WTC11 (cell line): ENCODE data around the gene SNRPA1. TPM values are rescaled to one million over a fixed set of nuclear protein-coding genes. Genes with fewer than 3 reads are reported as not detected.

Source experiments
- ATAC-seq: fragments of 200-7000 bp; cut with Tn5 transposase; 2 replicates; pipeline ENCODE4 v1.10.0; 2021; ENCODE audit warnings: mild to moderate bottlenecking, moderate library complexity
- CTCF ChIA-PET: fragments of 300-600 bp; sonication (Branson Sonifier 250); formaldehyde crosslinking; loops from one replicate; lab custom pipeline; 2021; ENCODE audit warnings: antibody characterized with exemption; lab: Charles Lee
- POLR2A ChIA-PET: fragments of 350-600 bp; sonication (Branson Sonifier 250); formaldehyde crosslinking; loops from one replicate; lab custom pipeline; 2021; ENCODE audit warnings: antibody characterized with exemption; lab: Charles Lee
- DNase-seq: peaks from one replicate; pipeline ENCODE4 v3.0.0; 2021; ENCODE audit warnings: low spot score
- H3K27ac Mint-ChIP-seq: 2 replicates; pipeline ENCODE4 v1.8.0; 2021; ENCODE audit warnings: mixed read lengths
- H3K27me3 Mint-ChIP-seq: 2 replicates; pipeline ENCODE4 v1.8.0; 2021; ENCODE audit warnings: low read depth, mild to moderate bottlenecking, moderate library complexity, mixed read lengths
- H3K36me3 Mint-ChIP-seq: 2 replicates; pipeline ENCODE4 v1.8.0; 2021; ENCODE audit warnings: mixed read lengths
- H3K4me1 Mint-ChIP-seq: 2 replicates; pipeline ENCODE4 v1.8.0; 2022; ENCODE audit warnings: mixed read lengths
- H3K4me3 Mint-ChIP-seq: 2 replicates; pipeline ENCODE4 v1.8.0; 2021; ENCODE audit warnings: mild to moderate bottlenecking, moderate library complexity, mixed read lengths
- H3K9me3 Mint-ChIP-seq: 2 replicates; pipeline ENCODE4 v1.8.0; 2021; ENCODE audit warnings: mixed read lengths
- ATF1 ChIP-seq: sonication (generic); formaldehyde crosslinking; IDR thresholded peaks from 2 replicates; pipeline ENCODE4 v1.8.1; 2023; ENCODE audit warnings: mild to moderate bottlenecking, moderate library complexity, missing genetic modification reagents
- ATF3 ChIP-seq: sonication (generic); formaldehyde crosslinking; conservative IDR thresholded peaks from 2 replicates; pipeline ENCODE4 v1.8.1; 2022; ENCODE audit warnings: mild to moderate bottlenecking, missing genetic modification reagents
- CBFB ChIP-seq: sonication (generic); formaldehyde crosslinking; IDR thresholded peaks from 2 replicates; pipeline ENCODE4 v1.8.1; 2022; ENCODE audit warnings: mild to moderate bottlenecking, low read depth, missing genetic modification reagents
- CREB1 ChIP-seq: sonication (generic); formaldehyde crosslinking; IDR thresholded peaks from 2 replicates; pipeline ENCODE4 v1.8.0; 2023; ENCODE audit warnings: mild to moderate bottlenecking, missing genetic modification reagents
- E2F1 ChIP-seq: sonication (generic); formaldehyde crosslinking; IDR thresholded peaks from 2 replicates; pipeline ENCODE4 v1.8.0; 2022; ENCODE audit warnings: mild to moderate bottlenecking, missing genetic modification reagents
- E2F5 ChIP-seq: sonication (generic); formaldehyde crosslinking; IDR thresholded peaks from 2 replicates; pipeline ENCODE4 v1.8.1; 2022; ENCODE audit warnings: mild to moderate bottlenecking, moderate library complexity, missing genetic modification reagents
- FOXJ3 ChIP-seq: sonication (generic); formaldehyde crosslinking; IDR thresholded peaks from 2 replicates; pipeline ENCODE4 v1.9.0; 2021; ENCODE audit warnings: missing genetic modification reagents, mild to moderate bottlenecking, borderline replicate concordance
- FOXK1 ChIP-seq: sonication (generic); formaldehyde crosslinking; IDR thresholded peaks from 2 replicates; pipeline ENCODE4 v1.8.0; 2022; ENCODE audit warnings: mild to moderate bottlenecking, moderate library complexity, missing genetic modification reagents
- FOXP4 ChIP-seq: sonication (generic); formaldehyde crosslinking; IDR thresholded peaks from 2 replicates; pipeline ENCODE4 v1.8.0; 2022; ENCODE audit warnings: mild to moderate bottlenecking, missing genetic modification reagents
- MYBL2 ChIP-seq: sonication (generic); formaldehyde crosslinking; IDR thresholded peaks from 2 replicates; pipeline ENCODE4 v1.8.1; 2023; ENCODE audit warnings: mild to moderate bottlenecking, moderate library complexity, missing genetic modification reagents
- NFATC4 ChIP-seq: fragments of 250-450 bp; sonication (Bioruptor Pico); IDR thresholded peaks from 2 replicates; pipeline ENCODE4 v1.9.0; 2021; ENCODE audit warnings: mild to moderate bottlenecking
- NR1H2 ChIP-seq: sonication (generic); formaldehyde crosslinking; IDR thresholded peaks from 2 replicates; pipeline ENCODE4 v1.9.0; 2021; ENCODE audit warnings: mild to moderate bottlenecking, moderate library complexity, missing genetic modification reagents
- NR2C2 ChIP-seq: sonication (generic); formaldehyde crosslinking; IDR thresholded peaks from 2 replicates; pipeline ENCODE4 v1.8.0; 2022; ENCODE audit warnings: mild to moderate bottlenecking, missing genetic modification reagents
- PREB ChIP-seq: sonication (generic); formaldehyde crosslinking; IDR thresholded peaks from 2 replicates; pipeline ENCODE4 v1.8.1; 2022; ENCODE audit warnings: mild to moderate bottlenecking, missing genetic modification reagents, moderate library complexity, borderline replicate concordance
- PRRX2 ChIP-seq: fragments of 250-450 bp; sonication (Bioruptor Pico); IDR thresholded peaks from 2 replicates; pipeline ENCODE4 v1.8.0; 2021; ENCODE audit warnings: mild to moderate bottlenecking
- RORB ChIP-seq: fragments of 250-450 bp; sonication (Bioruptor Pico); IDR thresholded peaks from 2 replicates; pipeline ENCODE4 v1.9.0; 2021; ENCODE audit warnings: mild to moderate bottlenecking
- SMAD3 ChIP-seq: sonication (generic); formaldehyde crosslinking; IDR thresholded peaks from 2 replicates; pipeline ENCODE4 v1.8.0; 2022; ENCODE audit warnings: missing genetic modification reagents, mild to moderate bottlenecking, borderline replicate concordance
- STAT6 ChIP-seq: sonication (generic); formaldehyde crosslinking; conservative IDR thresholded peaks from 2 replicates; pipeline ENCODE4 v1.8.1; 2023; ENCODE audit warnings: mild to moderate bottlenecking, low read depth, missing genetic modification reagents, moderate library complexity
- TCF7 ChIP-seq: sonication (generic); formaldehyde crosslinking; IDR thresholded peaks from 2 replicates; pipeline ENCODE4 v1.8.0; 2022; ENCODE audit warnings: mild to moderate bottlenecking, low read depth, missing genetic modification reagents, moderate library complexity
- USF2 ChIP-seq: sonication (generic); formaldehyde crosslinking; IDR thresholded peaks from 2 replicates; pipeline ENCODE4 v1.8.1; 2023; ENCODE audit warnings: mild to moderate bottlenecking, missing genetic modification reagents, moderate library complexity
- ZBTB21 ChIP-seq: sonication (generic); formaldehyde crosslinking; IDR thresholded peaks from 2 replicates; pipeline ENCODE4 v1.8.1; 2023; ENCODE audit warnings: mild to moderate bottlenecking, missing genetic modification reagents, borderline replicate concordance
- ZNF263 ChIP-seq: sonication (generic); formaldehyde crosslinking; IDR thresholded peaks from 2 replicates; pipeline ENCODE4 v1.8.1; 2022; ENCODE audit warnings: low read depth, mild to moderate bottlenecking, moderate library complexity, missing genetic modification reagents
- ZNF423 ChIP-seq: fragments of 250-450 bp; sonication (Bioruptor Pico); IDR thresholded peaks from 2 replicates; pipeline ENCODE4 v2.1.2; 2022; ENCODE audit warnings: mild to moderate bottlenecking, moderate library complexity
- total RNA-seq: library from RNA; stranded (reverse); gene quantifications from 3 replicates; pipeline ENCODE4 v1.2.3, GENCODE V29; 2021

The SNRPA1 gene
- total RNA-seq, 1 experiment from 2014 or later, result 170 TPM

- POLR2A ChIA-PET, result no interaction called here
- Mint-ChIP-seq H3K9me3 (no peaks in the 10 kb centered on the region), H3K4me3 (no peak overlapping the region), H3K27ac (no peak overlapping the region), H3K36me3 (no peaks in the 10 kb centered on the region), H3K27me3 (peaks cover 13% of the 10 kb centered on the region), H3K4me1 (peaks cover 3% of the 10 kb centered on the region)
- CTCF ChIA-PET, result no interaction called here
- no peak for TF ChIP-seq ZNF423
- TF ChIP-seq RORB (CRISPR knock-in tag), result no peak
- TF ChIP-seq PREB, result no peak
- no peak for TF ChIP-seq FOXJ3 (CRISPR knock-in tag)
- no peak for TF ChIP-seq ZNF263 (CRISPR knock-in tag)
- TF ChIP-seq CREB1 (CRISPR knock-in tag), result no peak
- ATAC-seq (no peak), DNase-seq (no peak)
Measured at GRCh38 chr15:101326026-101326315, 30.9 kb upstream of the SNRPA1 start.

- Mint-ChIP-seq H3K9me3 (no peaks in the 10 kb centered on the region), H3K4me3 (no peak overlapping the region), H3K27ac (no peak overlapping the region), H3K4me1 (peaks cover 6% of the 10 kb centered on the region)
- CTCF ChIA-PET, result no interaction called here
- DNase-seq (no peak), ATAC-seq (no peak)
- TF ChIP-seq STAT6 (CRISPR knock-in tag), result no peak
- no peak for TF ChIP-seq NR2C2 (CRISPR knock-in tag)
- no peak for TF ChIP-seq NR1H2 (CRISPR knock-in tag)
- no peak for TF ChIP-seq E2F1 (CRISPR knock-in tag)
- no peak for TF ChIP-seq USF2 (CRISPR knock-in tag)
- TF ChIP-seq SMAD3 (CRISPR knock-in tag), result no peak
- TF ChIP-seq FOXP4, result no peak
- TF ChIP-seq TCF7, result no peak
- no peak for TF ChIP-seq E2F5 (CRISPR knock-in tag)
- no peak for TF ChIP-seq PRRX2 (CRISPR knock-in tag)
- TF ChIP-seq FOXK1 (CRISPR knock-in tag), result no peak
- TF ChIP-seq MYBL2 (CRISPR knock-in tag), result no peak
- no peak for TF ChIP-seq ZBTB21 (CRISPR knock-in tag)
- TF ChIP-seq CBFB (CRISPR knock-in tag), result no peak
- TF ChIP-seq ZNF263 (CRISPR knock-in tag), result no peak
- TF ChIP-seq ATF3 (CRISPR knock-in tag), result no peak
- no peak for TF ChIP-seq ATF1
- TF ChIP-seq NFATC4, result no peak
- TF ChIP-seq, all 79 proteins: peak for 0
- Mint-ChIP-seq H3K36me3 (no peaks in the 10 kb centered on the region), H3K27me3 (peaks cover 9% of the 10 kb centered on the region)
- POLR2A ChIA-PET, result no interaction called here
Measured at GRCh38 chr15:101325263-101326025, 30.4 kb upstream of the SNRPA1 start.
